ENCODE results near the gene CIAPIN1. TPM values are rescaled to one million over a fixed set of nuclear protein-coding genes. Genes with fewer than 3 reads are reported as not detected.

The CIAPIN1 gene
- 10 to 100 TPM; 79.0 to 81.1 TPM for total RNA-seq
- 52.0 TPM for polyA plus RNA-seq

DNA sequence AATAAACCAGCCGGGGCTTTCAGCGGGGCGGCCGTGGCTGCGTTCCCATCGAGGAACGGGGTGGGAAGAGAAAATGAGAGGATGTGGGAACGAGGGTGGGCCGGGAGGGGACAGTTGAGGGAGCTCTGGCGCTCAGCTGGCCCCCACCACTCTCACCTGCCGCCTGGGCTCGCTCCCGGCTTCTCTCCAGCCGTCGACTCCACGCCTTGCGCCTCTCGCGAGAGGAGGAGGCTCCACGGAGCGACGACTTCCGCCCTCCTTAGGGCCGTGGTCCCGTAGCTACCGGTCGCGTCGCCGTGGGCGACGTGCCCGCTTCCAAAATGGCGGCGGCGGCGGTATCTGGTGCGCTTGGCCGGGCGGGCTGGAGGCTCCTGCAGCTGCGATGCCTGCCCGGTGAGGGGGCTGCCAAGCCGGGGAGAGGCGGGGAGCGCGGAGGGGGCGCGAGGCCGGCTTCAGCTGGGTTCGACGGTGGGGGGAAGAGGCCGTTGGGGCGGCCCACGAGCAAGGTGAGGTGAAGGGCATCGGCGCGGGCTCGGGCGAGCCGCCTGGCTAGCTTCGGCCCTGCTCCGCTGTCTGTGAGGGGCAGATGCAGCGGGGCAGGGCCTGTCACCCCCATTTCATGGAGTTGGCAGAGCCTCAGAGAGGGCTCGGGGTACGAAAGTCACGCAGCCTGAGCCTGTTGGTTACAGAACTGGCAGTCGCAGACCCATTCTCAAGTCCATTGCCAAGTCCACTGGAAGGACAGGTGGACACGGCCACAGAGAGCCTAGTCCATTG is at the start of gene CIAPIN1, which contains the start of gene COQ9:
TSS of gene CIAPIN1 (minus strand) at position 200 of the 777 bp plus-strand sequence. CDS start 6,457 bp downstream, outside the sequence.
TSS of gene COQ9 (plus strand) at position 294 of the 777 bp plus-strand sequence. CDS start at position 321, 27 bp downstream.
- peaks cover 28 to 46% (median 37%) of the 10 kb centered on the region in 3 donors for H3K4me1 Mint-ChIP-seq
- H3K4me3 ChIP-seq (ENCODE audit: low read length), result peak within 1 kb of the TSS; percentile 93
- peaks cover 13% of the 10 kb centered on the region for H3K36me3 ChIP-seq (ENCODE audit: insufficient read depth, low read length)
- ChIA-PET CTCF (interaction anchor here (0.8 to 4.3 kb wide), 8 partner anchors 11 to 147 kb away, joined by 3 to 34 read pairs (median 5); partner anchors contain the start of gene POLR2C), POLR2A (interaction anchor here (0.8 to 2.6 kb wide), 8 partner anchors 14 to 515 kb away, joined by 3 to 22 read pairs (median 4); partner anchors contain the start of genes DOK4, HERPUD1, KATNB1 and POLR2C)
- no peaks in the 10 kb centered on the region for H3K27me3 Mint-ChIP-seq
- no peaks in the 10 kb centered on the region for H3K9me3 Mint-ChIP-seq
- peak within 1 kb of the TSS; percentile 88 for H3K27ac ChIP-seq (ENCODE audit: low read depth, low read length)
- no peaks in the 10 kb centered on the region for H3K9me3 ChIP-seq (ENCODE audit: low read length)
- DNase-seq, result peak; percentile 88 to 96 (median 90)
- H3K4me3 Mint-ChIP-seq, result peak within 1 kb of the TSS; percentile 88 to 97 (median 90)
- no peaks in the 10 kb centered on the region for H3K27me3 ChIP-seq (ENCODE audit: insufficient read depth, low read length, poor library complexity, severe bottlenecking)
- H3K36me3 Mint-ChIP-seq, result peaks cover 0 to 28% (median 2%) of the 10 kb centered on the region in 3 donors
- peak within 1 kb of the TSS; percentile 81 to 97 (median 92) for H3K27ac Mint-ChIP-seq
- H3K4me1 ChIP-seq (ENCODE audit: insufficient read depth, low read length), result peaks cover 26% of the 10 kb centered on the region

DNA sequence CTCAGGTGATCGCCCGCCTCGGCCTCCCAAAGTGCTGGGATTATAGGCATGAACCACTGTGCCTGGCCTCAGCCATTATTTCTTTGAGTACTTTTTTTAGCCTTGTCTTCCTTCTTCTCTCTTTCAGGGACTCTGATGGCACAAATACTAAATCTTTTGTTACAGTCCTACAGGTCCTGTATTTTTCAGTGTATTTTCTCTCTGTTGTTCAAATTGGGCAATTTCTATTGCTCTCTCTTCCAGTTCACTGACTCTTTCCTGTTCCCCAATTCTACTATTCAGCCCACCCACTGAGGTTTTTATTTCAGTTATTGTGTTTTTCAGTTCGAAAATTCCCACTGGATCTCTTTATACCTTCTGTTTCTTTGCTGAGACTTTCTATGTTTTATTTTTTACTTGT is 46.6 kb upstream of the CIAPIN1 start:
- Histone ChIP-seq H3K27ac (ENCODE audit: low read depth, low read length) (no peak overlapping the region), H3K9me3 (ENCODE audit: low read length) (no peaks in the 10 kb centered on the region), H3K27me3 (ENCODE audit: insufficient read depth, low read length, poor library complexity, severe bottlenecking) (no peaks in the 10 kb centered on the region), H3K4me3 (ENCODE audit: low read length) (no peak overlapping the region), H3K4me1 (ENCODE audit: insufficient read depth, low read length) (no peaks in the 10 kb centered on the region), H3K36me3 (ENCODE audit: insufficient read depth, low read length) (no peaks in the 10 kb centered on the region)
- POLR2A ChIA-PET, result no interaction called here
- peak overlapping the region in 1 of 7 donors; percentile 27 for H3K4me3 Mint-ChIP-seq
- peaks cover 0 to 3% (median 0%) of the 10 kb centered on the region in 3 donors for H3K36me3 Mint-ChIP-seq
- H3K27me3 Mint-ChIP-seq, result peaks cover 7 to 8% of the 10 kb centered on the region in 2 donors
- no peak overlapping the region for H3K27ac Mint-ChIP-seq
- no peaks in the 10 kb centered on the region for H3K4me1 Mint-ChIP-seq
- no peak for DNase-seq
- H3K9me3 Mint-ChIP-seq, result no peaks in the 10 kb centered on the region
- CTCF ChIA-PET, result no interaction called here

DNA sequence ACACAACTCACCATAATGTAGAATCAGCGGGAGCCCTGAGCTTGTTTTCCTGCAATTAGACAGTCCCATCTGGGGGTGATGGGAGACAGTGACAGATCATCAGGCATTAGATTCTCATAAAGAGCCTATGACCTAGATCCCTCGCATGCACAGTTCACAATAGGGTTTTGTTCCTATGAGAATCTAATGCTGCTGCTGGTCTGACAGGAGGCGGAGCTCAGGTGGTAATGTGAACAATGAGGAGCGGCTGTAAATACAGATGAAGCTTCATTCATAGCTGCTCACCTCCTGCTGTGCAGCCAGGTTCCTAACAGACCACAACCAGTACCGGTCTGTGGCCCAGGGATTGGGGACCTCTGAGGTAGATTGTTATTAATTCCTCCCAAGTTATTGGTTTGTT is 42.0 kb upstream of the CIAPIN1 start:
- H3K4me1 Mint-ChIP-seq, result peaks cover 22 to 26% (median 23%) of the 10 kb centered on the region in 3 donors
- no peaks in the 10 kb centered on the region for H3K27me3 ChIP-seq (ENCODE audit: insufficient read depth, low read length, poor library complexity, severe bottlenecking)
- H3K36me3 Mint-ChIP-seq, result peaks cover 0 to 4% (median 3%) of the 10 kb centered on the region in 3 donors
- no peak overlapping the region for H3K4me3 ChIP-seq (ENCODE audit: low read length)
- H3K4me3 Mint-ChIP-seq, result no peak overlapping the region
- peaks cover 3 to 4% of the 10 kb centered on the region in 2 donors for H3K27me3 Mint-ChIP-seq
- no peak for DNase-seq
- no peaks in the 10 kb centered on the region for H3K9me3 ChIP-seq (ENCODE audit: low read length)
- POLR2A ChIA-PET, result no interaction called here
- no peak overlapping the region for H3K27ac Mint-ChIP-seq
- no peaks in the 10 kb centered on the region for H3K9me3 Mint-ChIP-seq
- CTCF ChIA-PET, result interaction anchor here (1.6 kb wide), 1 partner anchor 27 kb away, joined by 5 read pairs; the partner anchor contains the start of gene POLR2C
- no peaks in the 10 kb centered on the region for H3K36me3 ChIP-seq (ENCODE audit: insufficient read depth, low read length)
- peaks cover 14% of the 10 kb centered on the region for H3K4me1 ChIP-seq (ENCODE audit: insufficient read depth, low read length)
- no peak overlapping the region for H3K27ac ChIP-seq (ENCODE audit: low read depth, low read length)

DNA sequence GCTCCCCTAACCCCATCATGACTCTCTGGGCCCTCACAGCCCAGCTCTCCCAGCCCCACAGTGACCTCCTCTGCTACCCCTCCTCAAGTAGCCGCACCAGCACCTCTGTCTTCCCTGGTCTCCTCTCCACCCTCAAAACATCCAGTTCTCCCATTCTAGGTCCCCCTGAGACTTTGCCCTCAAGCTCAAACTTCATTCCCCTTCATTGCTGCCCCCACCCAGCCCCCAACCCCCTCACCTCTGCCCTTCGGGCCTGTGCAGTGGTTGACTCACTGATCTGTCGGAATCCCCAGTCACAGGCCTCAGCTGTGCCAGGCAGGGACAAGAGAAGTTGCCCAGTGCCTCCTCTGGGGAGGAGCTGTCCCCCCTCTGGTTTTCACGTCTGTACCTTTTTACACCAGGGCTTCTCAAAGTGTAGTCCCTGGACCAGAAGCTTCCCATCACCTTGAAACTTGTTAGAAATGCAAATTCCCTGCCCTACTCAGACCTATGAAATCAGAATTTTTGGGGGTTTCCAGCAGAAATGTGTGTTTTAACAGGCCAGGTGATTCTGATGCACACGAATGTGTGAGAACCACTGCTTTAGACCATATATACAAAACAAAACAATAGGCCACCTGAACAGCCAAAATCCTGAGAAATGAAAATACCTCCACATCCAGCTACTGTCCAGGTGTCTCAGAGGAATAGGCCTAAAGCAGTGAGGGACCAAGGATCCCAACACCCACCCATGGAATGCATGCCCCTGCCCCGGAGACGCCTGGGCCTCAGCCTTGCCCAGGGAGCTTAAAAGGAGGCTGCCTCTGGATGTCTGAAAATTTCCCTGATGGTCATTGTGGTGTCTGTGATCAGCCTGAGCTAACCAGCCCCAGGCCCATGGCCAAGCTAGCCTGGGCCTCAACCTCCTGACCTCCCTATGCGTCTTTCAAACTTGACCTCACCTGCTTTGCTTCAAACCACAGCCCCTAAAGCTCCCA is 40.0 kb upstream of the CIAPIN1 start:
- no peaks in the 10 kb centered on the region for H3K9me3 ChIP-seq (ENCODE audit: low read length)
- no peaks in the 10 kb centered on the region for H3K36me3 ChIP-seq (ENCODE audit: insufficient read depth, low read length)
- POLR2A ChIA-PET, result interaction anchor here (3.4 kb wide), 1 partner anchor 50 kb away, joined by 22 read pairs; the partner anchor contains the start of gene CCDC102A
- Mint-ChIP-seq H3K27me3 (peaks cover 0 to 4% of the 10 kb centered on the region in 2 donors), H3K4me3 (peak overlapping the region; percentile 73 to 91 (median 79)), H3K4me1 (peaks cover 22 to 26% (median 23%) of the 10 kb centered on the region in 3 donors), H3K9me3 (no peaks in the 10 kb centered on the region), H3K27ac (peak overlapping the region in 7 of 8 donors; percentile 17 to 84 (median 63)), H3K36me3 (peaks cover 0 to 4% (median 0%) of the 10 kb centered on the region in 3 donors)
- H3K27ac ChIP-seq (ENCODE audit: low read depth, low read length), result no peak overlapping the region
- H3K4me3 ChIP-seq (ENCODE audit: low read length), result peak overlapping the region; percentile 43
- no peak for DNase-seq
- H3K4me1 ChIP-seq (ENCODE audit: insufficient read depth, low read length), result peaks cover 14% of the 10 kb centered on the region
- CTCF ChIA-PET, result interaction anchor here (0.5 to 2.7 kb wide), 12 partner anchors 12 to 863 kb away, joined by 3 to 12 read pairs (median 4); partner anchors contain the start of genes CCDC102A and POLR2C
- H3K27me3 ChIP-seq (ENCODE audit: insufficient read depth, low read length, poor library complexity, severe bottlenecking), result no peaks in the 10 kb centered on the region

DNA sequence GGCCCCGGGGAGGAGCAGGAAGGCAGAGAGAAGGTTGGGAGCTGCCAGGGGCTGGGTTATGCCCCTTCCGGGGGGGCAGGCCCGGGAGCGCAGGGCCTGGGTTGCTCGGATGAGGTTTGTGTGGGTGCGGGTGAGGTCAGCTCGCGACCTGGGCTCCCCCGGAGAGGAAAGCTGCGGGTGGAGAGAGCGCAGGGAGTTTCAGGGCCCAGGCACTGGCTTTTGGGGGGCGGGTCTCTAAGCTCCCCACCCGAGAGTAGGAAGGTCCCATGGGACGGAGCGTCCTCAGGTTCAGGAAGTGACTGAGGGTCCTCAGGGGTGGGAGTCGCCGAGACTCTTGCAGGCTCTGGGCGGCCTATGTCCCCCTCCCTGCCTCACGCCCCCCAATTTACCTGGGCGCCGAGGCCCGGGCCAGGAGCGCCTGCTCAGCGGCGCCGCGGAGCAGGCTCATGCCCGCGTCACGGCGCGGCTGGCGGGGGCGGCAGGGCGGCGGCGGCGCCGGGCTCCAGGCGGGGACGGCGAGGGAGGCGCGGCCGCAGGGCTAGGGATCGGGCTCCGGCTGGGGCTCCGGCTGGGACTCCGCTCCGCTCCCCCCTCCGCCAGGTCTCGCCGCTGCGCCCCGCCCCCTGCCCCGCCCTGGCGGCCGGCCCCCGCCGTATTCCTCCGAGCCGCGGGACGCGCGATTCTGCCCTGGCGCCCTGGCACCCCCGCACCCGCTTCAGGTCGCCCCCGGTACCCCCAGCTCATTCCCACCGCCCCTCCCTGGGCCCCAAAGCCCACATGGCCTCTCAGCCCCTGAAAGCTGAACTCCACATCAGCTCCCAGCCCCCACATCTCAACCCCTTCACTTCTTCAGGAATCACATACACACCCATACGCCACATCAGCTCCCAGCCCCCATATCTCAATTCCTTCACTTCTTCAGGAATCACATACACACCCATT is 39.0 kb upstream of the CIAPIN1 start, which contains the start of gene DOK4:
TSS of gene DOK4 (minus strand) at position 578 of the 942 bp plus-strand sequence. CDS start 6,986 bp downstream, outside the sequence.
- CTCF ChIA-PET, result interaction anchor here (0.8 to 2.7 kb wide), 10 partner anchors 11 to 186 kb away, joined by 3 to 12 read pairs (median 5); partner anchors contain the start of genes CCDC102A and POLR2C
- Mint-ChIP-seq H3K4me1 (peaks cover 22 to 26% (median 23%) of the 10 kb centered on the region in 3 donors), H3K27ac (peak within 1 kb of the TSS; percentile 48 to 98 (median 78)), H3K36me3 (peaks cover 0 to 4% (median 0%) of the 10 kb centered on the region in 3 donors), H3K27me3 (peaks cover 0 to 4% of the 10 kb centered on the region in 2 donors), H3K4me3 (peak within 1 kb of the TSS; percentile 82 to 96 (median 85)), H3K9me3 (no peaks in the 10 kb centered on the region)
- peak; percentile 68 to 83 (median 76) for DNase-seq
- no peaks in the 10 kb centered on the region for H3K27me3 ChIP-seq (ENCODE audit: insufficient read depth, low read length, poor library complexity, severe bottlenecking)
- no peaks in the 10 kb centered on the region for H3K36me3 ChIP-seq (ENCODE audit: insufficient read depth, low read length)
- peak within 1 kb of the TSS; percentile 53 for H3K4me3 ChIP-seq (ENCODE audit: low read length)
- H3K9me3 ChIP-seq (ENCODE audit: low read length), result no peaks in the 10 kb centered on the region
- POLR2A ChIA-PET, result interaction anchor here (1.4 to 3.4 kb wide), 3 partner anchors 24 to 51 kb away, joined by 7 to 22 read pairs (median 8); partner anchors contain the start of genes CCDC102A, CIAPIN1, COQ9 and POLR2C
- peak within 1 kb of the TSS; percentile 47 for H3K27ac ChIP-seq (ENCODE audit: low read depth, low read length)
- peaks cover 14% of the 10 kb centered on the region for H3K4me1 ChIP-seq (ENCODE audit: insufficient read depth, low read length)

DNA sequence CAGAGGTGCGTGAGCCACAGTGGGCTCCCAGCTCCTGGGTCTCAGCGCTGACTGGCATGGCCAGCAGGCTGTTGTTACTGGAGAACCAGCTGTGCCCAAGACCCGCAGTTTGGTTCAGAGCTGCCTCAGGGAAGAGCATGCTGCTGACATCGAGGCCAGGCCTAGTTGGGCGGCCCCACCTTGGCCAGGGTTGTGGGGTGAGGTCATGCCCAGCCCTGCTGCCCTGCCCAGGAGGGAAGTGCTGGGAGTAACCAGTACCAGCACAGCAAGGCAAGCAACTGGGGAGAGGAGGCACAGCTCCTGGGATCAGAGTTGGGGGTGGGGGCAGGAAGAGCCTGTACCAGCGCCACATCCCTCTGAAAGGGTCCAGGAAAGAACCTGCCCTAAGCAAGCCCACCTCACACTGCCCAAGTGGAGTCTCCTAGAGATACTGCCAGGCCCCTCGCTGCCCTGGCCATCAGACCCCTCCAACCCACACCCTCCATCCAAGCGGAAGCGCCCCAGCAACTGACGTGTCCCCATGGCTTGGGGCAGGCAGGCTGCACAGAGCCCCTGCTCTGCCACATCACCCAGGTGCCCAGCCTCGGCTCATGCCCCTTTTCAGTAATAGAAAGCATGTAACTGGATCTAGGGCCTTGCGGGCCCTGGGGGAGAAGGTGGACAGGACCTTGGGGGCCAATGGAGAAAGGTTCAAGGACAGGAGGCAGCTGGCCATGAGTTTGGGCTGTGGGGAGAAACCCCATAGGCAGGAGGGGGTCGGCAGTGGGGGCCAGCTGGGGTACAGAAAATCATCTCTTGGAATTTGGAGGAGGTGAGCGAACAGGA is 38.1 kb upstream of the CIAPIN1 start:
- H3K36me3 Mint-ChIP-seq, result peaks cover 0 to 4% (median 0%) of the 10 kb centered on the region in 3 donors
- no peaks in the 10 kb centered on the region for H3K36me3 ChIP-seq (ENCODE audit: insufficient read depth, low read length)
- H3K4me3 Mint-ChIP-seq, result peak overlapping the region; percentile 82 to 96 (median 85)
- H3K9me3 ChIP-seq (ENCODE audit: low read length), result no peaks in the 10 kb centered on the region
- ChIA-PET POLR2A (interaction anchor here (0.5 to 3.4 kb wide), 4 partner anchors 9 to 52 kb away, joined by 4 to 22 read pairs (median 8); partner anchors contain the start of genes CCDC102A, CIAPIN1, COQ9 and POLR2C), CTCF (interaction anchor here (0.8 to 2.7 kb wide), 10 partner anchors 10 to 68 kb away, joined by 3 to 12 read pairs (median 5); partner anchors contain the start of genes CCDC102A and POLR2C)
- peak overlapping the region; percentile 53 for H3K4me3 ChIP-seq (ENCODE audit: low read length)
- no peaks in the 10 kb centered on the region for H3K27me3 ChIP-seq (ENCODE audit: insufficient read depth, low read length, poor library complexity, severe bottlenecking)
- peaks cover 22 to 26% (median 23%) of the 10 kb centered on the region in 3 donors for H3K4me1 Mint-ChIP-seq
- DNase-seq, result no peak
- H3K27ac Mint-ChIP-seq, result peak overlapping the region in 7 of 8 donors; percentile 47 to 98 (median 80)
- H3K27ac ChIP-seq (ENCODE audit: low read depth, low read length), result peak overlapping the region; percentile 47
- H3K4me1 ChIP-seq (ENCODE audit: insufficient read depth, low read length), result peaks cover 14% of the 10 kb centered on the region
- H3K27me3 Mint-ChIP-seq, result peaks cover 0 to 4% of the 10 kb centered on the region in 2 donors
- H3K9me3 Mint-ChIP-seq, result no peaks in the 10 kb centered on the region
